OCI-LY7 (cell line): ENCODE data around the gene HCN3.

Experiments used
- EZH2phosphoT487 ChIP-seq: fragments of 200-600 bp; sonication (generic); IDR thresholded peaks from 2 replicates; pipeline ENCODE4 v1.6.1; 2018; ENCODE audit warnings: low read depth, borderline replicate concordance, mild to moderate bottlenecking, mixed run types, antibody characterized with exemption, low read length, moderate library complexity, mixed read lengths
- TF ChIP-seq, protein P1 (sequence below): fragments of 200-600 bp; sonication (generic); conservative IDR thresholded peaks from 2 replicates; pipeline ENCODE4 v1.5.1; 2014; ENCODE audit warnings: mild to moderate bottlenecking, antibody characterized with exemption, low read length, moderate library complexity, mixed read lengths

DNA sequence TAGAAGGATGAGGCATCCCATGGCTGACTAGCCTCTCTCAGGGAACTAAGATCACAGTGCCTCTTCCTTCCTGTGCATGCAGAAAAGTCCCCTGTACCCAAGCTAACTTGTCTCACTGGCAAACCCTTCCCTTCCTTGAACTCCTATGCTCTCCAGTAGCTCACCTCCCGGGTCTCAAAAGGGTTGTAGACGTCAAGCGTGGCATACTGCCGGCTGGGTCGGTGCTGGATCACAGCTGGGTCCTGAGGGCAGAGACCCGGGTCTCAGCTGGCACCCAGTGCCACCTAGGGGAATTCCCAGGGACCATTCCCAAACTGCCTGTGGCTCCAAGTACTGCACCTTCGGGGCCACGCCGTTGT lies 15.8 kb upstream of the HCN3 start:
- TF ChIP-seq, protein P1, sequence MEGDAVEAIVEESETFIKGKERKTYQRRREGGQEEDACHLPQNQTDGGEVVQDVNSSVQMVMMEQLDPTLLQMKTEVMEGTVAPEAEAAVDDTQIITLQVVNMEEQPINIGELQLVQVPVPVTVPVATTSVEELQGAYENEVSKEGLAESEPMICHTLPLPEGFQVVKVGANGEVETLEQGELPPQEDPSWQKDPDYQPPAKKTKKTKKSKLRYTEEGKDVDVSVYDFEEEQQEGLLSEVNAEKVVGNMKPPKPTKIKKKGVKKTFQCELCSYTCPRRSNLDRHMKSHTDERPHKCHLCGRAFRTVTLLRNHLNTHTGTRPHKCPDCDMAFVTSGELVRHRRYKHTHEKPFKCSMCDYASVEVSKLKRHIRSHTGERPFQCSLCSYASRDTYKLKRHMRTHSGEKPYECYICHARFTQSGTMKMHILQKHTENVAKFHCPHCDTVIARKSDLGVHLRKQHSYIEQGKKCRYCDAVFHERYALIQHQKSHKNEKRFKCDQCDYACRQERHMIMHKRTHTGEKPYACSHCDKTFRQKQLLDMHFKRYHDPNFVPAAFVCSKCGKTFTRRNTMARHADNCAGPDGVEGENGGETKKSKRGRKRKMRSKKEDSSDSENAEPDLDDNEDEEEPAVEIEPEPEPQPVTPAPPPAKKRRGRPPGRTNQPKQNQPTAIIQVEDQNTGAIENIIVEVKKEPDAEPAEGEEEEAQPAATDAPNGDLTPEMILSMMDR: peak; percentile 36; the same call in 1 of the 2 replicates
- no peak for TF ChIP-seq EZH2phosphoT487
